Panc1 (cell line): Measurements from ENCODE around the gene KCNAB2.

Source experiments
- TCF7L2 ChIP-seq: IDR thresholded peaks from 2 replicates; pipeline ENCODE4 v1.6.1; 2011; ENCODE audit warnings: mild to moderate bottlenecking, low read depth, low read length, inconsistent platforms
- TF ChIP-seq, protein P1 (sequence below): fragments of 450-650 bp; IDR thresholded peaks from 2 replicates; pipeline ENCODE4 v1.5.1; 2017; ENCODE audit warnings: mild to moderate bottlenecking

DNA sequence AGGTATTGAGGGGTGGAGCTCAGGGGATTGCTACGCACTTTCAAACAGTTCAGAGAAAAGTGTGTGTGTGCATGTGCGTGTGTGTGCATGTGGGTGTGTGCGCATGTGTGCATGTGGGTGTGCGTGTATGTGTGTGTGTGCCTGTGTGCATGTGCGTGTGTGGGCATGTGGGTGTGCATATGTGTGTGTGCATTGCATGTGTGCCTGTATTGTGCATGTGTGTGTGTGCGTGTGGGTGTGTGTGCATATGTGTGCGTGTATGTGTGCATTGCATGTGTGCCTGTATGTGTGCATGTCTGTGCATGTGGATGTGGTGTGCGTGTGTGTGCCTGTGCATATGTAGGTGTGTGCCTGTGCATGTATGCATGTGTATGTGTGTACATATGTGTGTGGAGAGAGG, 12.6 kb upstream of the KCNAB2 start:
- no peak for TF ChIP-seq TCF7L2
- TF ChIP-seq, protein P1, sequence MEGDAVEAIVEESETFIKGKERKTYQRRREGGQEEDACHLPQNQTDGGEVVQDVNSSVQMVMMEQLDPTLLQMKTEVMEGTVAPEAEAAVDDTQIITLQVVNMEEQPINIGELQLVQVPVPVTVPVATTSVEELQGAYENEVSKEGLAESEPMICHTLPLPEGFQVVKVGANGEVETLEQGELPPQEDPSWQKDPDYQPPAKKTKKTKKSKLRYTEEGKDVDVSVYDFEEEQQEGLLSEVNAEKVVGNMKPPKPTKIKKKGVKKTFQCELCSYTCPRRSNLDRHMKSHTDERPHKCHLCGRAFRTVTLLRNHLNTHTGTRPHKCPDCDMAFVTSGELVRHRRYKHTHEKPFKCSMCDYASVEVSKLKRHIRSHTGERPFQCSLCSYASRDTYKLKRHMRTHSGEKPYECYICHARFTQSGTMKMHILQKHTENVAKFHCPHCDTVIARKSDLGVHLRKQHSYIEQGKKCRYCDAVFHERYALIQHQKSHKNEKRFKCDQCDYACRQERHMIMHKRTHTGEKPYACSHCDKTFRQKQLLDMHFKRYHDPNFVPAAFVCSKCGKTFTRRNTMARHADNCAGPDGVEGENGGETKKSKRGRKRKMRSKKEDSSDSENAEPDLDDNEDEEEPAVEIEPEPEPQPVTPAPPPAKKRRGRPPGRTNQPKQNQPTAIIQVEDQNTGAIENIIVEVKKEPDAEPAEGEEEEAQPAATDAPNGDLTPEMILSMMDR, result no peak
